Stimulated activated memory B cell treated with anti-CD40 and anti-IgM and Interleukin-4, amounts not matched to agents 10 μg/mL and 1 μg/mL and 100 μg/mL, for 72 hours (primary cell): Measurements from ENCODE around the gene TLK2.
"Not testable (repeated sequence)": the region's sequence is repeated elsewhere in the genome, so short reads cannot be mapped to it uniquely, and the experiment has no call there.

Source experiments
- ATAC-seq: fragments of 150-1000 bp; cut with Tn5 transposase; 2 replicates; pipeline ENCODE4 v1.10.0; 2021
- H3K27ac Mint-ChIP-seq: one replicate; pipeline ENCODE4 v1.8.0; 2022; ENCODE audit warnings: mild to moderate bottlenecking, mixed read lengths
- H3K27me3 Mint-ChIP-seq: one replicate; pipeline ENCODE4 v1.8.0; 2022; ENCODE audit warnings: mixed read lengths
- H3K36me3 Mint-ChIP-seq: one replicate; pipeline ENCODE4 v1.8.0; 2022; ENCODE audit warnings: mixed read lengths
- H3K4me1 Mint-ChIP-seq: one replicate; pipeline ENCODE4 v1.8.0; 2022; ENCODE audit warnings: mixed read lengths
- H3K4me3 Mint-ChIP-seq: one replicate; pipeline ENCODE4 v1.8.0; 2022; ENCODE audit warnings: mild to moderate bottlenecking, moderate library complexity, mixed read lengths
- H3K9me3 Mint-ChIP-seq: one replicate; pipeline ENCODE4 v1.8.0; 2022; ENCODE audit warnings: mixed read lengths

TLK2 gene

GRCh38 chr17:62596662-62597061 is 118.0 kb downstream of the TLK2 start:
- Mint-ChIP-seq H3K27me3 (no peaks in the 10 kb centered on the region), H3K4me1 (no peaks in the 10 kb centered on the region), H3K27ac (no peak overlapping the region), H3K36me3 (peaks cover 61% of the 10 kb centered on the region), H3K4me3 (no peak overlapping the region), H3K9me3 (no peaks in the 10 kb centered on the region)
- no peak for ATAC-seq

GRCh38 chr17:62597150-62597549 is 118.5 kb downstream of the TLK2 start:
- H3K4me1 Mint-ChIP-seq = no peaks in the 10 kb centered on the region
- H3K27ac Mint-ChIP-seq = no peak overlapping the region
- ATAC-seq = no peak
- H3K4me3 Mint-ChIP-seq = no peak overlapping the region
- peaks cover 61% of the 10 kb centered on the region for H3K36me3 Mint-ChIP-seq
- H3K9me3 Mint-ChIP-seq = no peaks in the 10 kb centered on the region
- no peaks in the 10 kb centered on the region for H3K27me3 Mint-ChIP-seq

GRCh38 chr17:62597920-62598319 is 119.3 kb downstream of the TLK2 start:
- Mint-ChIP-seq H3K27me3 (no peaks in the 10 kb centered on the region), H3K4me1 (no peaks in the 10 kb centered on the region), H3K27ac (no peak overlapping the region), H3K9me3 (no peaks in the 10 kb centered on the region), H3K4me3 (no peak overlapping the region), H3K36me3 (peaks cover 66% of the 10 kb centered on the region)
- ATAC-seq = no peak

- no peak for ATAC-seq
- H3K4me3 Mint-ChIP-seq = no peak overlapping the region
- H3K27ac Mint-ChIP-seq = peak overlapping the region; percentile 32
- no peaks in the 10 kb centered on the region for H3K4me1 Mint-ChIP-seq
- H3K27me3 Mint-ChIP-seq = no peaks in the 10 kb centered on the region
- peaks cover 63% of the 10 kb centered on the region for H3K36me3 Mint-ChIP-seq
- H3K9me3 Mint-ChIP-seq = no peaks in the 10 kb centered on the region
Observed at GRCh38 chr17:62599964-62600657, 121.5 kb downstream of the TLK2 start.

- no peaks in the 10 kb centered on the region for H3K27me3 Mint-ChIP-seq
- no peaks in the 10 kb centered on the region for H3K9me3 Mint-ChIP-seq
- no peak overlapping the region for H3K4me3 Mint-ChIP-seq
- H3K4me1 Mint-ChIP-seq = no peaks in the 10 kb centered on the region
- no peak for ATAC-seq
- H3K27ac Mint-ChIP-seq = no peak overlapping the region
- peaks cover 56% of the 10 kb centered on the region for H3K36me3 Mint-ChIP-seq
Observed at GRCh38 chr17:62600805-62601204, 122.2 kb downstream of the TLK2 start.

- H3K27ac Mint-ChIP-seq = no peak overlapping the region
- no peaks in the 10 kb centered on the region for H3K27me3 Mint-ChIP-seq
- no peaks in the 10 kb centered on the region for H3K4me1 Mint-ChIP-seq
- H3K36me3 Mint-ChIP-seq = peaks cover 50% of the 10 kb centered on the region
- H3K4me3 Mint-ChIP-seq = no peak overlapping the region
- ATAC-seq = no peak
- no peaks in the 10 kb centered on the region for H3K9me3 Mint-ChIP-seq
Observed at GRCh38 chr17:62601471-62601870, 122.8 kb downstream of the TLK2 start.

GRCh38 chr17:62603783-62604182 is 125.2 kb downstream of the TLK2 start:
- not testable (repeated sequence) for H3K9me3 Mint-ChIP-seq, H3K4me1 Mint-ChIP-seq, ATAC-seq, H3K27ac Mint-ChIP-seq, H3K4me3 Mint-ChIP-seq, H3K27me3 Mint-ChIP-seq
- H3K36me3 Mint-ChIP-seq = peaks cover 52% of the 10 kb centered on the region

GRCh38 chr17:62605588-62605987 is 127.0 kb downstream of the TLK2 start:
- Mint-ChIP-seq H3K4me1 (peaks cover 8% of the 10 kb centered on the region), H3K27ac (no peak overlapping the region), H3K9me3 (no peaks in the 10 kb centered on the region), H3K36me3 (peaks cover 55% of the 10 kb centered on the region), H3K4me3 (no peak overlapping the region), H3K27me3 (no peaks in the 10 kb centered on the region)
- no peak for ATAC-seq

GRCh38 chr17:62611292-62611691 is 132.7 kb downstream of the TLK2 start:
- Mint-ChIP-seq H3K27me3 (no peaks in the 10 kb centered on the region), H3K36me3 (peaks cover 66% of the 10 kb centered on the region), H3K4me1 (peaks cover 16% of the 10 kb centered on the region), H3K4me3 (no peak overlapping the region), H3K27ac (peak overlapping the region; percentile 31), H3K9me3 (no peaks in the 10 kb centered on the region)
- ATAC-seq = peak; percentile 86

GRCh38 chr17:62611728-62612127 is 133.1 kb downstream of the TLK2 start:
- peak overlapping the region; percentile 31 for H3K27ac Mint-ChIP-seq
- no peaks in the 10 kb centered on the region for H3K9me3 Mint-ChIP-seq
- H3K4me3 Mint-ChIP-seq = no peak overlapping the region
- H3K27me3 Mint-ChIP-seq = no peaks in the 10 kb centered on the region
- H3K36me3 Mint-ChIP-seq = peaks cover 64% of the 10 kb centered on the region
- peak; percentile 59 for ATAC-seq
- H3K4me1 Mint-ChIP-seq = peaks cover 16% of the 10 kb centered on the region

GRCh38 chr17:62612289-62612688 is 133.7 kb downstream of the TLK2 start:
- Mint-ChIP-seq H3K36me3 (peaks cover 64% of the 10 kb centered on the region), H3K27ac (peak overlapping the region; percentile 31), H3K4me1 (peaks cover 16% of the 10 kb centered on the region)
- not testable (repeated sequence) for H3K9me3 Mint-ChIP-seq, H3K27me3 Mint-ChIP-seq, H3K4me3 Mint-ChIP-seq, ATAC-seq

GRCh38 chr17:62613095-62613494 is 134.5 kb downstream of the TLK2 start:
- H3K27me3 Mint-ChIP-seq, H3K9me3 Mint-ChIP-seq, H3K27ac Mint-ChIP-seq, ATAC-seq, H3K4me3 Mint-ChIP-seq: not testable (repeated sequence)
- H3K36me3 Mint-ChIP-seq = peaks cover 64% of the 10 kb centered on the region
- H3K4me1 Mint-ChIP-seq = peaks cover 16% of the 10 kb centered on the region

GRCh38 chr17:62614142-62614541 is 135.5 kb downstream of the TLK2 start:
- Mint-ChIP-seq H3K27me3 (no peaks in the 10 kb centered on the region), H3K9me3 (no peaks in the 10 kb centered on the region), H3K4me1 (peaks cover 16% of the 10 kb centered on the region), H3K4me3 (no peak overlapping the region), H3K36me3 (peaks cover 58% of the 10 kb centered on the region), H3K27ac (no peak overlapping the region)
- ATAC-seq = no peak

- Mint-ChIP-seq H3K27ac (no peak overlapping the region), H3K36me3 (peaks cover 45% of the 10 kb centered on the region), H3K27me3 (no peaks in the 10 kb centered on the region), H3K4me3 (no peak overlapping the region), H3K9me3 (no peaks in the 10 kb centered on the region), H3K4me1 (peaks cover 9% of the 10 kb centered on the region)
- ATAC-seq = no peak
Observed at GRCh38 chr17:62615503-62615902, 136.9 kb downstream of the TLK2 start.

GRCh38 chr17:62616993-62617893 is 138.6 kb downstream of the TLK2 start:
- H3K4me1 Mint-ChIP-seq = no peaks in the 10 kb centered on the region
- H3K36me3 Mint-ChIP-seq = peaks cover 42% of the 10 kb centered on the region
- H3K27ac Mint-ChIP-seq = no peak overlapping the region
- no peaks in the 10 kb centered on the region for H3K27me3 Mint-ChIP-seq
- H3K4me3 Mint-ChIP-seq = no peak overlapping the region
- H3K9me3 Mint-ChIP-seq = no peaks in the 10 kb centered on the region
- ATAC-seq = no peak
